ENCODE data around the gene MAIP1.
A peak's percentile ranks its signal among the peaks of the same experiment; 100 is the strongest.

MAIP1 gene

DNA sequence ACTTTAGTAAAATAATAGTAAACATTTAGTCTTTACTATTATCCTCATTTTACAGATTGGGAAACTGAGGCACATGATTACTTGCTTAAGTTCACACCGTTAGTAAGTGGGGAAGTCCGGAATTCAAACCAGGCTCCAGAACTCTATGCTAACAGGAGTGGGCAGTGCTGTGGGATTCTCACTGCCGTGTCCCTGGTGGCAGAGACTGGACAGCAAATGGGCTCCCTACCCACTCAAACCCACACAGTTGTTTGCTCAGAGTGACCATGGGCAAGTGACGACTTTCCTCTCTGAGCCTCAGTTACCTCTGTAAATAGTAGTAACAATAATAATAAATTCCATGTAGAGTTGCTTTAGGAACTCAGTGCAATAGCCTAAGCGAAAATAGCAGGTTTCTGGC lies 24.0 kb downstream of the MAIP1 start:
- Histone ChIP-seq H3K36me3 (ENCODE audit: control insufficient read depth, low read depth, low read length) (no peaks in the 10 kb centered on the region), H3K4me1 (ENCODE audit: control insufficient read depth, low read depth, low read length) (peaks cover 16% of the 10 kb centered on the region), H3K9ac (ENCODE audit: low read length) (no peak overlapping the region), H3K27me3 (ENCODE audit: control insufficient read depth, insufficient read depth, low read length) (no peaks in the 10 kb centered on the region), H3K9me3 (ENCODE audit: control insufficient read depth, low read depth, low read length) (no peaks in the 10 kb centered on the region), H3K4me3 (ENCODE audit: low read length) (no peak overlapping the region), H3K27ac (ENCODE audit: low read length) (no peak overlapping the region)

DNA sequence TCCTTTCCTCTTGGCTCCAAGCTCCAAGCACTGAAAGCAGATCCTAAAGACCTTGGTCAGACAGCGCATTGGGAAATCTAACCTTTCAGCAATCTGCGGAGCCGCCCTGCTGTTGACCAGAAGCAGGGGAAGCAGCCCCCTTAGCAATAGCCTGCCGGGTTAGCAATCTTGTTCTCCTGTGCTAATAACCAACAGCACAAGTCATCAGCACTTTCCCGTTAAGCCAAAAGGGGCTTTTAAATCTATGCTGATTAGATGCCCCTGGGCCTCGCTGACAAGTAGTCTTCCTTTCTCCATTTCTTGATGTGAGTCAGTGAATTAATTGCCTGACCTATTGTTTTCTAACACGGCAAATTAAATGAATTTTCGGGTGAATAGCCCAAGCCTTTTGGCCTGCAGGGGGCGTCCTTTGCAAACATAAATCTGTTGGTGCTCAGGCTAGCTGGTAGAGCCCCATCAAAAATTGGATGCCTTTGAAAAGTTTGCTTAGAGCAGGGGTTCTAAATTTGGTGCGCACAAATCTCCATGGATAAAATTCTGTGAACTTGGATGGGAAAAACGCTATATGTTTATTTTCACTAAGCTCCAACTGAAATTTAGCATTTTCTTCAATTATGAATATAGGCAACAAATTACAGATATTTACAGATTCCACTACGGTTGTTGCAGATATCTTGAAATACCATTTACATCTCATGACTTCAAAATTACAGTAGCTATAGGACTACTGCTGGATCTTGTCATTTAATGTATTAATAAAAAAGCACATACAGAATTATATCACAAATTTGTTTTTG lies 24.6 kb downstream of the MAIP1 start:
- Histone ChIP-seq H3K4me1 (ENCODE audit: control insufficient read depth, low read depth, low read length) (peaks cover 16% of the 10 kb centered on the region), H3K4me3 (ENCODE audit: low read length) (peak overlapping the region; percentile 23), H3K27ac (ENCODE audit: low read length) (no peak overlapping the region), H3K9me3 (ENCODE audit: control insufficient read depth, low read depth, low read length) (no peaks in the 10 kb centered on the region), H3K27me3 (ENCODE audit: control insufficient read depth, insufficient read depth, low read length) (no peaks in the 10 kb centered on the region), H3K9ac (ENCODE audit: low read length) (no peak overlapping the region), H3K36me3 (ENCODE audit: control insufficient read depth, low read depth, low read length) (no peaks in the 10 kb centered on the region)

DNA sequence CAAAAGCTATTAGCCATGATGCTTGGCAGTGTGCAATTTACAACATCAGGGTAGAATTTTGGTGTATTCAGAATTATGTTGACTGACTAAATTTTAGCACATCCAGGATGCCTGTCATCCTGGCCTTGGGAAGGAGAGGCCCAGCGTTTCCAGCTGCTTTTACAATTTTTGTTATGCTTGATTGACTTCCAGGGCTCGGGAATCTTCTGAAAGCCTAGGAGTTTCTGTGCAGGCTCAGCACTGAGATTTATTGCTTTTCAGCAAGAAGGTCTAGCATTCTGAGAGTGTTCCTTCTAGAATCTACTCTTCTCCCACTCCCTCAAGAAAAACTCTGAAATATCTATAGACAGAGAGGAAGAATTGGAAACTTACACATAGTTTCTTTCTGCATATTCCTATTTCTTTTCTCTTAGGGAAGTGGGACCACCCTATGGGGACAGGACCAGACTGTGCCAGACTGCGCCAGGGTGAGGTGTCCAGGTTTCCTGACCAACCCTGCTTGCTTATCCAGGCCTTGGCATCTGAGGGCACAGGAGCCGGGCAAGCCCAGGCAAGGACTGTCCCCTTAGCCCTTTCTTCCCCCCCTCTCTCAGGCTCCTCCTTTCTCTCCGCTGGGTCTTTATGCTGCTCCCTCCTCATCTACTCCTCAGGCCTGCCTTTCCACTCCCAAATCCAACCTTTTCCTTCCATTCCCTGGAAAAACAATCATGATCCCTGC lies 26.9 kb downstream of the MAIP1 start:
- Histone ChIP-seq H3K36me3 (ENCODE audit: control insufficient read depth, low read depth, low read length) (no peaks in the 10 kb centered on the region), H3K27ac (ENCODE audit: low read length) (no peak overlapping the region), H3K4me1 (ENCODE audit: control insufficient read depth, low read depth, low read length) (peaks cover 16% of the 10 kb centered on the region), H3K4me3 (ENCODE audit: low read length) (no peak overlapping the region), H3K27me3 (ENCODE audit: control insufficient read depth, insufficient read depth, low read length) (no peaks in the 10 kb centered on the region), H3K9ac (ENCODE audit: low read length) (no peak overlapping the region), H3K9me3 (ENCODE audit: control insufficient read depth, low read depth, low read length) (no peaks in the 10 kb centered on the region)

DNA sequence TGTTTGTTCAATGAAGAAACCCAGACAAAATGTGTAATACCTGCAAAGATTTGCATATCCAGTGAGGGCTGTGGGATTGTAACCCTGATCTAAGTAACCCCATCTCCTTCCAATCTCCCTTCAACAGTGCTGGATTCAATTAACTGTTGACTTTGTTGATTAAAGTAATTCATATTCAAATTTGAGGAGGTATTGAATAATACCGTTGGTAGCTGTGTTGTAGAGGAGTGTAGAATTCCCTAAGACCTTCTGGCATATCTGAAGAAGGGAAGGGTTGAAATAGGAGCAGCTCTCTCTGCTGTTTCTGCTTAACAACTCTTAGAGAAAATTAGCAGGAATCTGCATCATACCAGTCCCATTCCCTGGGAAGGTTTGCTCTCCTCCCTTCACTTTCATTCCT lies 28.2 kb downstream of the MAIP1 start:
- H3K4me3 ChIP-seq (ENCODE audit: low read length) = no peak overlapping the region
- H3K9me3 ChIP-seq (ENCODE audit: control insufficient read depth, low read depth, low read length) = no peaks in the 10 kb centered on the region
- H3K9ac ChIP-seq (ENCODE audit: low read length) = no peak overlapping the region
- no peak overlapping the region for H3K27ac ChIP-seq (ENCODE audit: low read length)
- no peaks in the 10 kb centered on the region for H3K27me3 ChIP-seq (ENCODE audit: control insufficient read depth, insufficient read depth, low read length)
- peaks cover 23% of the 10 kb centered on the region for H3K4me1 ChIP-seq (ENCODE audit: control insufficient read depth, low read depth, low read length)
- H3K36me3 ChIP-seq (ENCODE audit: control insufficient read depth, low read depth, low read length) = no peaks in the 10 kb centered on the region

DNA sequence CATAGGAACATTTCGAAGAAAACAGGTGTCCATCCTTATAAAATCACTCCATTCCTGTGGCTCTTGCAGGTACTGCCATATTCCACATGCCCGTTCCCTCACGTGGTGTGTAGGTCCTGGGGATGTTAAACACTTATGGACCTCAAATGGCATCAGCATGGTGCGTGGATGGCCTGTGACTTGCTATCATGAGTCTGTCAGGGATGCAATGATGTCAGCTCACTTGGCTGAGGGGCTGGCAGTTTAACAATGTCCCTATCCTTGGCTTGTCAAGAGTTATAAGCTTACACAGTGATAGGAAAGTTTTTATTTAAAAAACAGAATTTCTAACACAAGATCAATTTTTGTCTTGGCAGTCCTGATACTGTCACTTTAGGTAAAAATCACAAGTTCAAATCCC lies 28.8 kb downstream of the MAIP1 start:
- no peaks in the 10 kb centered on the region for H3K9me3 ChIP-seq (ENCODE audit: control insufficient read depth, low read depth, low read length)
- H3K9ac ChIP-seq (ENCODE audit: low read length) = no peak overlapping the region
- no peak overlapping the region for H3K4me3 ChIP-seq (ENCODE audit: low read length)
- H3K4me1 ChIP-seq (ENCODE audit: control insufficient read depth, low read depth, low read length) = peaks cover 23% of the 10 kb centered on the region
- H3K36me3 ChIP-seq (ENCODE audit: control insufficient read depth, low read depth, low read length) = no peaks in the 10 kb centered on the region
- no peak overlapping the region for H3K27ac ChIP-seq (ENCODE audit: low read length)
- no peaks in the 10 kb centered on the region for H3K27me3 ChIP-seq (ENCODE audit: control insufficient read depth, insufficient read depth, low read length)

DNA sequence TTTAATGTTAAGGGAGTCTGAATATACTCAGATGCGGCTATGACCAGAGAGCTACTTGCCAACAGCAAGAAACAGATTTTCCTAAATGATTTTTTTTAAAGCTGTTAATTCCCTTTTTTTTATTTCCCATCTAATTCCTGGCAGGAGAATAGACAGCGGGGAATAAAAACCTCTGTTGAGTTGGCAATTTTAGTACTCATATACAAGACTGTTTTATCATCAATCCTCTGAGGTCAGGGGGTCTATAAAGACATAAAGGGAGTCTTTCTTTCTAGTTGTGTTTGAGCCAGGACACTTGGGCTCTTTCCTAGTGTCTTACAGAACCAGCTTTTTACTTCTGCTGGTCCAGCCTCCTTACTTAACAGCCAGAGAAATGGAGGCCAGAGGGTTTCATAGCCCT lies 29.4 kb downstream of the MAIP1 start:
- peaks cover 23% of the 10 kb centered on the region for H3K4me1 ChIP-seq (ENCODE audit: control insufficient read depth, low read depth, low read length)
- no peaks in the 10 kb centered on the region for H3K9me3 ChIP-seq (ENCODE audit: control insufficient read depth, low read depth, low read length)
- no peaks in the 10 kb centered on the region for H3K27me3 ChIP-seq (ENCODE audit: control insufficient read depth, insufficient read depth, low read length)
- no peaks in the 10 kb centered on the region for H3K36me3 ChIP-seq (ENCODE audit: control insufficient read depth, low read depth, low read length)
- no peak overlapping the region for H3K9ac ChIP-seq (ENCODE audit: low read length)
- H3K4me3 ChIP-seq (ENCODE audit: low read length) = no peak overlapping the region
- H3K27ac ChIP-seq (ENCODE audit: low read length) = no peak overlapping the region

DNA sequence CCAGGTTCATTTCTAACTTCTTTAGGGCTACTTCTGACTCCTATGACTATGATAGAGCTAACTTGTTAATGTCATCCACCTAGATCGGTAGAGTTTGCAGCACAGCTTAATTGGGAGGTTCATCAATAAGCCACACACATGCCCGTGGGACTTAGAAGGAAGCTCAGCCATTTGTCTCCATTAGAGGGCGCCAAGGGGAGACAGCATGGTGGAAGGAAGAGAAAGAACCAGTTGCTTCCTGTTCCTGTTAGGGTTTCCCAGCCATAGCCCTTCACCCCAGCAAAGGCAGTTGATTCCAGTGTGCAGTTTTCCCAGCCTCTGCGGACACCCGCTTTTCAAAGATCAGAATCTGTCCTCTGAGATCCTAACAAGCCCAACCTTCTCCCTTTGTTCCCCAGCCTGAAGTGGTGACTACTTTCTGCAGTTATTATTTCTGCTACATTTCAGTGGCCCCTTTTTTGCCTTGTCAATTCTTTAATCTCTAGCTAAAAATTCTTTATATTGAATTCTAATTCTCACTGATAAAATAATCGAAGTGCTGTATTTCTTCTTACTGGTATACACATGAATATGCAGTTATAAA lies 30.3 kb downstream of the MAIP1 start:
- Histone ChIP-seq H3K9me3 (ENCODE audit: control insufficient read depth, low read depth, low read length) (no peaks in the 10 kb centered on the region), H3K27ac (ENCODE audit: low read length) (no peak overlapping the region), H3K4me3 (ENCODE audit: low read length) (no peak overlapping the region), H3K9ac (ENCODE audit: low read length) (no peak overlapping the region), H3K27me3 (ENCODE audit: control insufficient read depth, insufficient read depth, low read length) (no peaks in the 10 kb centered on the region), H3K4me1 (ENCODE audit: control insufficient read depth, low read depth, low read length) (peaks cover 23% of the 10 kb centered on the region), H3K36me3 (ENCODE audit: control insufficient read depth, low read depth, low read length) (no peaks in the 10 kb centered on the region)

DNA sequence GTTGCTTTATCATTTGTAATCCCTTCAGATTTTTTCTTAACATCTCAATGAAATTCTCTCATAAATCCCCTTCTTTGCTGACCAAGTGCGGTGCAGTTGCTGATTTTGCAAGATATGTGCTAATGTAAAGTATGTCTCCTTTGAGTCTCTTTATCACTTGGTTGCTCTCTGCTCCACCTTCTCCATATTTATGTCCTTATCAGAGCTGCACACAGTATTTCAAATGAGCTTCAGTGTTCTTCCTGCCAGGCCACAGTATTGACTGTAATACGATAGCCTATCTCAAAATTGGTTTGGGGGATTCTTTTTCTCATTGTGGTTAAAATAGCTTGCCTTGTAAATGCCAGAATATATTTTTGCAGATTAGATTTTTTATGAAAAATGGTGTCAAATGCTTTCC lies 32.2 kb downstream of the MAIP1 start:
- Histone ChIP-seq H3K4me3 (ENCODE audit: low read length) (no peak overlapping the region), H3K4me1 (ENCODE audit: control insufficient read depth, low read depth, low read length) (peaks cover 23% of the 10 kb centered on the region), H3K27me3 (ENCODE audit: control insufficient read depth, insufficient read depth, low read length) (no peaks in the 10 kb centered on the region), H3K9me3 (ENCODE audit: control insufficient read depth, low read depth, low read length) (no peaks in the 10 kb centered on the region), H3K27ac (ENCODE audit: low read length) (no peak overlapping the region), H3K36me3 (ENCODE audit: control insufficient read depth, low read depth, low read length) (no peaks in the 10 kb centered on the region), H3K9ac (ENCODE audit: low read length) (no peak overlapping the region)

DNA sequence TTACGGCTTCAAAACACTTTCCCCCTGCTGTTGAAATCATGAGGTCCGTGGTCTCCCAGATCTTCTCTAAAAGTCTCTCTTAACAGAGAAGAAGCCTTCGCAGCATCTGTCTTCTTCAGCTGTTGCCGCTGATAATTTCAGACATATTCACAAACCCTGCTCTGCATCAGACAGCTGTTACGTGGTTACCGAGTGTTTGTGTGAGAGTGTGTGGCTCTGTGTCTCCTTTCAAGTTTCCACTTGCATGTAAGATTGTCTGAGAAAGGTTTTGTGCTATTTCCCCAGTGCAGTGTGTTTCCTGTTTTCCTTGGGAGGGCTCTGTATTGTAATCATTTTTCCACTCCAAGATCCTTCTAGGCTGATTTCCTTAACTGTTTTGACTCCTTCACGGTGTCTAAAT lies 32.8 kb downstream of the MAIP1 start:
- H3K4me3 ChIP-seq (ENCODE audit: low read length) = no peak overlapping the region
- no peaks in the 10 kb centered on the region for H3K9me3 ChIP-seq (ENCODE audit: control insufficient read depth, low read depth, low read length)
- H3K27me3 ChIP-seq (ENCODE audit: control insufficient read depth, insufficient read depth, low read length) = no peaks in the 10 kb centered on the region
- H3K9ac ChIP-seq (ENCODE audit: low read length) = no peak overlapping the region
- H3K27ac ChIP-seq (ENCODE audit: low read length) = no peak overlapping the region
- peaks cover 18% of the 10 kb centered on the region for H3K4me1 ChIP-seq (ENCODE audit: control insufficient read depth, low read depth, low read length)
- H3K36me3 ChIP-seq (ENCODE audit: control insufficient read depth, low read depth, low read length) = no peaks in the 10 kb centered on the region

DNA sequence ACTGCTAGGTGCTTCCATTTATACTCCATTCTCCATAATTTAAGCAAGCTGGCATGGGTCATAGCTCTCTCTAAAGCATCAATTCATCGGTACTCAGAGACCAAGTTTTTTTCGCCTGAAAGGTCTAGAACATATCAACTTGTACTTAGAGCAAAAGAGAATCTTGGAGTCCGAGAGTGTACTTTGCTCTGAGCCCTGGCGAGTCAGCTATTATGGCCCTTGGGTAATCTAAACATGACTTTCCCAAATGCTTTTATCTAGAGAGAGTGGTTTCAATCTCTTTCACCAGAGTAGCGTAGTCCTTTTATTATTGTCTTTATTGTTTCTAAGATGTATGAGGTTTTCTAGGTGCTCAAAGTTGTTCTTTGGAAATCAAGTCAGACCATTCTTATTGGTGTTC lies 34.4 kb downstream of the MAIP1 start:
- Histone ChIP-seq H3K27ac (ENCODE audit: low read length) (no peak overlapping the region), H3K27me3 (ENCODE audit: control insufficient read depth, insufficient read depth, low read length) (no peaks in the 10 kb centered on the region), H3K9me3 (ENCODE audit: control insufficient read depth, low read depth, low read length) (no peaks in the 10 kb centered on the region), H3K36me3 (ENCODE audit: control insufficient read depth, low read depth, low read length) (no peaks in the 10 kb centered on the region), H3K9ac (ENCODE audit: low read length) (no peak overlapping the region), H3K4me3 (ENCODE audit: low read length) (no peak overlapping the region), H3K4me1 (ENCODE audit: control insufficient read depth, low read depth, low read length) (peaks cover 7% of the 10 kb centered on the region)

DNA sequence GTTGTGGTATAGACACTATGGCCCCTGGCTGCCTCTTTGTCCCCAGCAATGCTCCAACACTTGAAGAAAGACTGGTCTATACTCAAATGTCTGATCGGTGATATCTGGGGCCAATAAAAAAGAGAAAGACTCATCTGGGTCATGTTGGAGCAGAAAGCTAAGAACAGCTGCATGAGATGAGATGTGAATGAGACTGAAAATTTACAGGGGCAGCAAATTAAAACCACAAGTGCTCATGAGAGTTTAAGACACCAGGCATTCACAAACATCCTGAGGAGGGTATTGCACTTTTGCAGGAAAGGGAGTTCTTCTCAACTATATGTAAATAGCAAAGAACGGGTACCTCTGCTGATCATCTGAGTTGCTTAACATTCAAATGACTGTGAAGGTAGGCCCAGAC lies 36.3 kb downstream of the MAIP1 start:
- H3K36me3 ChIP-seq (ENCODE audit: control insufficient read depth, low read depth, low read length) = no peaks in the 10 kb centered on the region
- no peak overlapping the region for H3K9ac ChIP-seq (ENCODE audit: low read length)
- H3K4me1 ChIP-seq (ENCODE audit: control insufficient read depth, low read depth, low read length) = peaks cover 7% of the 10 kb centered on the region
- H3K27me3 ChIP-seq (ENCODE audit: control insufficient read depth, insufficient read depth, low read length) = no peaks in the 10 kb centered on the region
- H3K27ac ChIP-seq (ENCODE audit: low read length) = no peak overlapping the region
- no peaks in the 10 kb centered on the region for H3K9me3 ChIP-seq (ENCODE audit: control insufficient read depth, low read depth, low read length)
- no peak overlapping the region for H3K4me3 ChIP-seq (ENCODE audit: low read length)
